WTC11 (cell line): Measurements from ENCODE around the gene COL13A1. TPM values are rescaled to one million over a fixed set of nuclear protein-coding genes. Genes with fewer than 3 reads are reported as not detected.
A peak's percentile ranks its signal among the peaks of the same experiment; 100 is the strongest.

Source experiments
- ATAC-seq: fragments of 200-7000 bp; cut with Tn5 transposase; 2 replicates; pipeline ENCODE4 v1.10.0; 2021; ENCODE audit warnings: mild to moderate bottlenecking, moderate library complexity
- CTCF ChIA-PET: fragments of 300-600 bp; sonication (Branson Sonifier 250); formaldehyde crosslinking; loops from one replicate; lab custom pipeline; 2021; ENCODE audit warnings: antibody characterized with exemption; lab: Charles Lee
- POLR2A ChIA-PET: fragments of 350-600 bp; sonication (Branson Sonifier 250); formaldehyde crosslinking; loops from one replicate; lab custom pipeline; 2021; ENCODE audit warnings: antibody characterized with exemption; lab: Charles Lee
- DNase-seq: peaks from one replicate; pipeline ENCODE4 v3.0.0; 2021; ENCODE audit warnings: low spot score
- H3K27ac Mint-ChIP-seq: 2 replicates; pipeline ENCODE4 v1.8.0; 2021; ENCODE audit warnings: mixed read lengths
- H3K27me3 Mint-ChIP-seq: 2 replicates; pipeline ENCODE4 v1.8.0; 2021; ENCODE audit warnings: low read depth, mild to moderate bottlenecking, moderate library complexity, mixed read lengths
- H3K36me3 Mint-ChIP-seq: 2 replicates; pipeline ENCODE4 v1.8.0; 2021; ENCODE audit warnings: mixed read lengths
- H3K4me1 Mint-ChIP-seq: 2 replicates; pipeline ENCODE4 v1.8.0; 2022; ENCODE audit warnings: mixed read lengths
- H3K4me3 Mint-ChIP-seq: 2 replicates; pipeline ENCODE4 v1.8.0; 2021; ENCODE audit warnings: mild to moderate bottlenecking, moderate library complexity, mixed read lengths
- H3K9me3 Mint-ChIP-seq: 2 replicates; pipeline ENCODE4 v1.8.0; 2021; ENCODE audit warnings: mixed read lengths
- ERG ChIP-seq: fragments of 250-450 bp; sonication (Bioruptor Pico); IDR thresholded peaks from 2 replicates; pipeline ENCODE4 v1.8.0; 2021; ENCODE audit warnings: mild to moderate bottlenecking
- HMGXB4 ChIP-seq: sonication (generic); formaldehyde crosslinking; IDR thresholded peaks from 2 replicates; pipeline ENCODE4 v1.8.1; 2023; ENCODE audit warnings: mild to moderate bottlenecking, moderate library complexity, missing genetic modification reagents
- IRF1 ChIP-seq: sonication (generic); formaldehyde crosslinking; IDR thresholded peaks from 2 replicates; pipeline ENCODE4 v1.8.0; 2023; ENCODE audit warnings: missing genetic modification reagents
- NR2C2 ChIP-seq: sonication (generic); formaldehyde crosslinking; IDR thresholded peaks from 2 replicates; pipeline ENCODE4 v1.8.0; 2022; ENCODE audit warnings: mild to moderate bottlenecking, missing genetic modification reagents
- PRRX2 ChIP-seq: fragments of 250-450 bp; sonication (Bioruptor Pico); IDR thresholded peaks from 2 replicates; pipeline ENCODE4 v1.8.0; 2021; ENCODE audit warnings: mild to moderate bottlenecking
- SP1 ChIP-seq: sonication (generic); formaldehyde crosslinking; conservative IDR thresholded peaks from 2 replicates; pipeline ENCODE4 v1.8.1; 2022; ENCODE audit warnings: missing genetic modification reagents
- ZNF121 ChIP-seq: sonication (generic); formaldehyde crosslinking; IDR thresholded peaks from 2 replicates; pipeline ENCODE4 v1.8.0; 2023; ENCODE audit warnings: missing genetic modification reagents
- ZNF317 ChIP-seq: sonication (generic); formaldehyde crosslinking; IDR thresholded peaks from 2 replicates; pipeline ENCODE4 v1.8.1; 2023; ENCODE audit warnings: low read depth, mild to moderate bottlenecking, moderate library complexity, missing genetic modification reagents, borderline replicate concordance
- ZNF416 ChIP-seq: fragments of 250-450 bp; sonication (Bioruptor Pico); IDR thresholded peaks from 2 replicates; pipeline ENCODE4 v1.9.0; 2021; ENCODE audit warnings: mild to moderate bottlenecking, inconsistent platforms
- ZNF423 ChIP-seq: fragments of 250-450 bp; sonication (Bioruptor Pico); IDR thresholded peaks from 2 replicates; pipeline ENCODE4 v2.1.2; 2022; ENCODE audit warnings: mild to moderate bottlenecking, moderate library complexity
- ZNF671 ChIP-seq: fragments of 250-450 bp; sonication (Bioruptor Pico); IDR thresholded peaks from 2 replicates; pipeline ENCODE4 v1.8.0; 2021; ENCODE audit warnings: mild to moderate bottlenecking
- total RNA-seq: library from RNA; stranded (reverse); gene quantifications from 3 replicates; pipeline ENCODE4 v1.2.3, GENCODE V29; 2021
- TF ChIP-seq, protein P1 (sequence below): sonication (generic); formaldehyde crosslinking; IDR thresholded peaks from 2 replicates; pipeline ENCODE4 v1.8.1; 2023; ENCODE audit warnings: mild to moderate bottlenecking, missing genetic modification reagents, moderate library complexity
- TF ChIP-seq, protein P2 (sequence below): fragments of 250-450 bp; sonication (Bioruptor Pico); IDR thresholded peaks from 2 replicates; pipeline ENCODE4 v1.9.0; 2021; ENCODE audit warnings: mild to moderate bottlenecking
- TF ChIP-seq, protein P3 (sequence below): sonication (generic); formaldehyde crosslinking; IDR thresholded peaks from 2 replicates; pipeline ENCODE4 v1.8.1; 2022; ENCODE audit warnings: low read depth, missing genetic modification reagents, borderline replicate concordance
- TF ChIP-seq, protein P4 (sequence below): fragments of 200-600 bp; IDR thresholded peaks from 2 replicates; pipeline ENCODE4 v1.8.0; 2022; ENCODE audit warnings: antibody characterized with exemption
- TF ChIP-seq, protein P5 (sequence below): sonication (generic); formaldehyde crosslinking; IDR thresholded peaks from 2 replicates; pipeline ENCODE4 v1.8.0; 2022; ENCODE audit warnings: mild to moderate bottlenecking, missing genetic modification reagents

The COL13A1 gene
- total RNA-seq, 1 experiment from 2014 or later = 7.1 TPM

DNA sequence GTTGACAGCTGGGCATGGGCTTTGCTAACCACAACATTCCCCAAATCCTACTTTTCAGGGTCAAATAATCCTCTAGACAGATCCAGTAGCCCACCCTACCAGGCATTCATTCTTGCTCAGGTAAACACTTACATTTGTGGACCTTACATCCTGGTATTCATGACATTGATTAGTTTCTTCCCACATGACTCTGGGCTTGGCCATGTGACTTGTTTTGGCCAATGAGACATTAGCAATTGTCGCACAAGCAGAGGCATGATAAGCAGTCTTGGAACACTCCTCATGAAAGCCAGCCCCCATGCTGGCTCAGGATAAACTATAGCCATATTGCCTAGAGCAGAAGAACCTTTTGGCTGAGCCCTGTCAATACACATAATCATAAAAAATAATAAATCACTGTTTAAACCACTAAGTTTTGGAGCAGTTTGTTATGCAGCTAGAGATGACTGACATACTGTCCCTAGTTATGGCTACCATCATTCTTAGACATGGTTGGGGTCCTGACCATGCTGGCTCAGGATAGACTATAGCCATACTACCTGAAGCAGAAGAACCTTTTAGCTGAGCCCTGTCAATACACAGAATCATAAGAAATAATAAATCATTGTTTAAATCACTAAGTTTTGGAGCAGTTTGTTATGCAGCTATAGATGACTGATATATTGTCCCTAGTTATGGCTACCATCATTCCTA is 6.3 kb upstream of the COL13A1 start:
- Mint-ChIP-seq H3K4me1 (peaks cover 11% of the 10 kb centered on the region), H3K4me3 (no peak overlapping the region), H3K27ac (no peak overlapping the region), H3K36me3 (peaks cover 14% of the 10 kb centered on the region), H3K27me3 (peaks cover 42% of the 10 kb centered on the region), H3K9me3 (peaks cover 27% of the 10 kb centered on the region)
- no peak for TF ChIP-seq NR2C2 (CRISPR knock-in tag)
- TF ChIP-seq ERG (CRISPR knock-in tag) = no peak
- no peak for TF ChIP-seq ZNF121
- no peak for TF ChIP-seq IRF1 (CRISPR knock-in tag)
- TF ChIP-seq, protein P1, sequence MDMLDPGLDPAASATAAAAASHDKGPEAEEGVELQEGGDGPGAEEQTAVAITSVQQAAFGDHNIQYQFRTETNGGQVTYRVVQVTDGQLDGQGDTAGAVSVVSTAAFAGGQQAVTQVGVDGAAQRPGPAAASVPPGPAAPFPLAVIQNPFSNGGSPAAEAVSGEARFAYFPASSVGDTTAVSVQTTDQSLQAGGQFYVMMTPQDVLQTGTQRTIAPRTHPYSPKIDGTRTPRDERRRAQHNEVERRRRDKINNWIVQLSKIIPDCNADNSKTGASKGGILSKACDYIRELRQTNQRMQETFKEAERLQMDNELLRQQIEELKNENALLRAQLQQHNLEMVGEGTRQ = no peak
- TF ChIP-seq, protein P2, sequence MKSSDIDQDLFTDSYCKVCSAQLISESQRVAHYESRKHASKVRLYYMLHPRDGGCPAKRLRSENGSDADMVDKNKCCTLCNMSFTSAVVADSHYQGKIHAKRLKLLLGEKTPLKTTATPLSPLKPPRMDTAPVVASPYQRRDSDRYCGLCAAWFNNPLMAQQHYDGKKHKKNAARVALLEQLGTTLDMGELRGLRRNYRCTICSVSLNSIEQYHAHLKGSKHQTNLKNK (CRISPR knock-in tag) = no peak
- ChIA-PET CTCF (interaction anchor here (1.0 kb wide), 1 partner anchor 9 kb away, joined by 4 read pairs; no protein-coding TSS in a partner anchor), POLR2A (no interaction called here)
- ATAC-seq (no peak), DNase-seq (no peak)

DNA sequence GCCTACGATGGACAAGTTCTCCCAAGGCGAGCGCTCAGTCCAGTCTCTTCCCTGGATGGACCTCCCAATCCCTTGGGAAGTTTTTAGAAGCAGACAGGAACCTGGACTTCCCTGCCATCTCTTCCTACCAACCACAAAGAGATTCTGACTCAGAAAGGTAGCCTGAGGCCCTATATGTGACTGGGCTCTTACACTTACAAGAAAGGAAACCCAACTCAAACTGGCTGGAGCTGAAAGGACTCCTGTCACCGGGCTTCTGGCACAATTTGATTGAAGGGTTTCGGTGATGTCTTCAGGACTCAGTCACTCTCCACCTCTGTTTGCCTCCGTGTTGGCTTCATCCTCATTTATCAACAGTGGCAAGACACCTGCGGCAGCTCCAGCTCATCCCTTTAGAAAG is 3.7 kb upstream of the COL13A1 start:
- DNase-seq (no peak), ATAC-seq (no peak)
- peaks cover 21% of the 10 kb centered on the region for H3K9me3 Mint-ChIP-seq
- no peak for TF ChIP-seq ZNF671
- TF ChIP-seq ZNF317 (CRISPR knock-in tag) = no peak
- TF ChIP-seq ZNF416 (CRISPR knock-in tag) = no peak
- no peak for TF ChIP-seq PRRX2 (CRISPR knock-in tag)
- TF ChIP-seq, protein P3, sequence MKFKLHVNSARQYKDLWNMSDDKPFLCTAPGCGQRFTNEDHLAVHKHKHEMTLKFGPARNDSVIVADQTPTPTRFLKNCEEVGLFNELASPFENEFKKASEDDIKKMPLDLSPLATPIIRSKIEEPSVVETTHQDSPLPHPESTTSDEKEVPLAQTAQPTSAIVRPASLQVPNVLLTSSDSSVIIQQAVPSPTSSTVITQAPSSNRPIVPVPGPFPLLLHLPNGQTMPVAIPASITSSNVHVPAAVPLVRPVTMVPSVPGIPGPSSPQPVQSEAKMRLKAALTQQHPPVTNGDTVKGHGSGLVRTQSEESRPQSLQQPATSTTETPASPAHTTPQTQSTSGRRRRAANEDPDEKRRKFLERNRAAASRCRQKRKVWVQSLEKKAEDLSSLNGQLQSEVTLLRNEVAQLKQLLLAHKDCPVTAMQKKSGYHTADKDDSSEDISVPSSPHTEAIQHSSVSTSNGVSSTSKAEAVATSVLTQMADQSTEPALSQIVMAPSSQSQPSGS (CRISPR knock-in tag) = no peak
- CTCF ChIA-PET = interaction anchor here (1.1 to 4.3 kb wide), 3 partner anchors 10 to 160 kb away, joined by 3 to 94 read pairs (median 6); no protein-coding TSS in a partner anchor
- peaks cover 20% of the 10 kb centered on the region for H3K4me1 Mint-ChIP-seq
- H3K27me3 Mint-ChIP-seq = peaks cover 58% of the 10 kb centered on the region
- H3K36me3 Mint-ChIP-seq = peaks cover 14% of the 10 kb centered on the region
- POLR2A ChIA-PET = no interaction called here
- no peak overlapping the region for H3K4me3 Mint-ChIP-seq
- no peak overlapping the region for H3K27ac Mint-ChIP-seq

GRCh38 chr10:69800109-69800508 is 1.6 kb upstream of the COL13A1 start:
- Mint-ChIP-seq H3K36me3 (peaks cover 14% of the 10 kb centered on the region), H3K4me3 (no peak overlapping the region; the same call in 1 of the 2 replicates), H3K27ac (no peak overlapping the region), H3K4me1 (peaks cover 37% of the 10 kb centered on the region), H3K9me3 (peaks cover 16% of the 10 kb centered on the region), H3K27me3 (peaks cover 74% of the 10 kb centered on the region)
- ATAC-seq = peak; percentile 58
- no peak for TF ChIP-seq HMGXB4 (CRISPR knock-in tag)
- TF ChIP-seq, protein P4, sequence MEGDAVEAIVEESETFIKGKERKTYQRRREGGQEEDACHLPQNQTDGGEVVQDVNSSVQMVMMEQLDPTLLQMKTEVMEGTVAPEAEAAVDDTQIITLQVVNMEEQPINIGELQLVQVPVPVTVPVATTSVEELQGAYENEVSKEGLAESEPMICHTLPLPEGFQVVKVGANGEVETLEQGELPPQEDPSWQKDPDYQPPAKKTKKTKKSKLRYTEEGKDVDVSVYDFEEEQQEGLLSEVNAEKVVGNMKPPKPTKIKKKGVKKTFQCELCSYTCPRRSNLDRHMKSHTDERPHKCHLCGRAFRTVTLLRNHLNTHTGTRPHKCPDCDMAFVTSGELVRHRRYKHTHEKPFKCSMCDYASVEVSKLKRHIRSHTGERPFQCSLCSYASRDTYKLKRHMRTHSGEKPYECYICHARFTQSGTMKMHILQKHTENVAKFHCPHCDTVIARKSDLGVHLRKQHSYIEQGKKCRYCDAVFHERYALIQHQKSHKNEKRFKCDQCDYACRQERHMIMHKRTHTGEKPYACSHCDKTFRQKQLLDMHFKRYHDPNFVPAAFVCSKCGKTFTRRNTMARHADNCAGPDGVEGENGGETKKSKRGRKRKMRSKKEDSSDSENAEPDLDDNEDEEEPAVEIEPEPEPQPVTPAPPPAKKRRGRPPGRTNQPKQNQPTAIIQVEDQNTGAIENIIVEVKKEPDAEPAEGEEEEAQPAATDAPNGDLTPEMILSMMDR = peak; percentile 48; the same call in 1 of the 2 replicates
- TF ChIP-seq, protein P5, sequence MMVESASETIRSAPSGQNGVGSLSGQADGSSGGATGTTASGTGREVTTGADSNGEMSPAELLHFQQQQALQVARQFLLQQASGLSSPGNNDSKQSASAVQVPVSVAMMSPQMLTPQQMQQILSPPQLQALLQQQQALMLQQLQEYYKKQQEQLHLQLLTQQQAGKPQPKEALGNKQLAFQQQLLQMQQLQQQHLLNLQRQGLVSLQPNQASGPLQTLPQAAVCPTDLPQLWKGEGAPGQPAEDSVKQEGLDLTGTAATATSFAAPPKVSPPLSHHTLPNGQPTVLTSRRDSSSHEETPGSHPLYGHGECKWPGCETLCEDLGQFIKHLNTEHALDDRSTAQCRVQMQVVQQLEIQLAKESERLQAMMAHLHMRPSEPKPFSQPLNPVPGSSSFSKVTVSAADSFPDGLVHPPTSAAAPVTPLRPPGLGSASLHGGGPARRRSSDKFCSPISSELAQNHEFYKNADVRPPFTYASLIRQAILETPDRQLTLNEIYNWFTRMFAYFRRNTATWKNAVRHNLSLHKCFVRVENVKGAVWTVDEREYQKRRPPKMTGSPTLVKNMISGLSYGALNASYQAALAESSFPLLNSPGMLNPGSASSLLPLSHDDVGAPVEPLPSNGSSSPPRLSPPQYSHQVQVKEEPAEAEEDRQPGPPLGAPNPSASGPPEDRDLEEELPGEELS (CRISPR knock-in tag) = no peak
- 0 out of 2 replicates have a peak, but pooled peaks have one; percentile 23 for TF ChIP-seq SP1
- TF ChIP-seq ZNF423 (CRISPR knock-in tag) = 0 out of 2 replicates have a peak, but pooled peaks have one; percentile 9
- ChIA-PET CTCF (interaction anchor here (0.6 to 10.8 kb wide), 35 partner anchors 10 to 284 kb away, joined by 3 to 94 read pairs (median 4); no protein-coding TSS in a partner anchor), POLR2A (no interaction called here)
- DNase-seq = peak; percentile 72
